CD4-positive, alpha-beta T cell treated with Interleukin-15 for 1 hour (primary cell): ENCODE measurements around the gene CAPZB.

Source experiments
- DNase-seq: peaks from one replicate; pipeline ENCODE4 v3.0.0-alpha.2; 2020

CAPZB gene

DNA sequence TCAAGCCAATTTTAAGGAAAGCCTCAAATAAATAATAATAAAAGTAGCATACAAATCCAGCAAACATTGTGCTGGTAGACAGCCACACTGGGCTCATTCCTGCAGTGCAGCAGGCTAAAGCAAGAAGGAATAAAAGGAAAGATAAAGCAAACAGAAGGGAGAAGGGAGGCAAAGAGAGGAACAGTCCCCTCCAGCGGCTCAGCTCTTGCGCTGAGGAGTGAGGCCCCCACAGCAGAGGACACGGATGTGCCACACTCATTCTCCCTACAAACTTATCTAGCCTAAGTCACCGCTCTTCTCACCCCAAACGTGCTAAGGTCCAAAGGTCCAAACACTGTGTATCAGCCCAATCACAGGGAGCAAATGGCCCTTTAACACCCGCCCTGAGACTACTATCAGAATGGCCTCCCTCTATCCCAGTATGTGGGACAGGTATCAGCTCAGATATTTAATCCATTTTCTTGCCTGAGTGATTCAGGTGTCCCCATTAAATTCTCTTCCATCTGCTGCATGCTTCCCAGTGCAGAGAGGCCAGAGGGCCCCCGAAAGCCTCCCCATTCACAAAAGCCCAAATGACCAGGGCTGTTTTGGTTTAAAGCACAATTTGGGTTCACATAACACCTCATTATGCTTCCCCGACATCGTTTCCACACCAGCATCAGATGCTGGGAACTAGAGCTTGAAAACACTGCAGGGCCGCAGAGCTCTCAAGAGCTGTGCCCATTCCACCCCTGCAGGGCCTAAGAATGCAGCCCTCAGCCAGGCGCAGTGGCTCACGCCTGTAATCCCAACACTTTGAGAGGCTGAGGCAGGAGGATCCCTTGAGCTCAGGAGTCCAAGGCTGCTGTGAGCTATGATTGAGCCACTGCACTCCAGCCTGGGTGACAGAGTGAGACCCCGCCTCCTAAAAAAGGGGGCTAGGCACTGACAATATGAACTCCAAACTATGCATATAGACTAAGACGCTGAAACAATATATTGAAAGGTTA, 17.8 kb downstream of the CAPZB start:
- DNase-seq, result no peak

DNA sequence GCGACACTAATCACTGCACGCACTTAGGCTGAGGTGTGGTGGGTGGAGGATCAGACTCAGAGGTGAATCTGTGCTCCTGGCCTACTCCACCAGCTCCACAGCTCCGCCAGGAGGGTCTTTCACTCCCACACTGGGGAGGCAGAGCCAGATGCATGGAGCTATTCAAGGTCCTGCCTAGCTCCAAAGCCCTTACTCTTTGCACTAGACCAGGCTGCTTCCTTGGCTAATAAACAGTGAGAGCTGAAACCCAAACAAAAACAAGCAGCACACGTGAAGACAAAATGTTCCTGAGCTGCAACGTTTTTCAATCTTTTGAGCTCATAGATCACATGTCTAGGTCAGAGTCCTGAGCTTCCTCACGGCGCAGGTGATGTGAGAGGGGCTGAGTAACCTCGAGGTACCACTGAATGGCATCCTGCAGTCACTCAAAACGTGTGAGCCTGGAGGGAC, 19.2 kb downstream of the CAPZB start:
- DNase-seq, result no peak

DNA sequence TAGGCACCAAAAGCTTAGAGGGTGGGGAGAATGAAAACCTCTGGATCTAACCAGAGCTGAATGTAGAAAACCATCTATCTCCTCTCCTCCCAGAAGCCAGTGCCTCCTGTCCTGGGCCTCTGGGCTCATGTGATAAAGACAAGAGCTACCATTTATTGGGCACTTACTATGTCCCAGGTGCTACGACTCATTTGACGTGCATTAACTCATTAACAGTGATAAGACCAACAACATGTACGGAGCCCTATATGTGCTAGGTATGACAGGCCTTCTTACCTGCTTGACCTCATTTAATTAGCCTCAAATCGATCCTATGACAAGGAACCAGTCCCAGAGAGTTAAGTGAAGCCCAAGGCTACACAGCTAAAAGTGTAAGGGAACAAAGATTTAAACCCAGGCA, 19.7 kb downstream of the CAPZB start:
- DNase-seq, result no peak

DNA sequence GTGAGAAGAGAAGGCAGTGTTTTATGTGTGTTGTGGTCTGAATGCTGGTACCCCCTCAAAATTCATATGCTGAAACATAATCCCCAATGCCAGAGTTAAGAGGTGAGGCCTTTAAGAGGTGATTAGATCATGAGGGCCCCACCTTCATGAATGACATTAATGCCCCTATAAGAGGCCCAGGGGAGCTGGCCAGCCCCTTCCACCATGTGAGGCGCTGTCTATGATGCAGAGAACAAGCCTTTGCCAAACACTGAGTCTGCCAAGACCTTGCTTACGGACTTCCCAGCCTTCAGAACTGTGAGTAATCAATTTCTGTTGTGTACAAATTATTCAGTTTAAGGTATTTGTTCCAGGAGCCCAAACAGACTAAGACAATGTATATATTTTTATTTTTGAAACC, 20.2 kb downstream of the CAPZB start:
- DNase-seq, result no peak

DNA sequence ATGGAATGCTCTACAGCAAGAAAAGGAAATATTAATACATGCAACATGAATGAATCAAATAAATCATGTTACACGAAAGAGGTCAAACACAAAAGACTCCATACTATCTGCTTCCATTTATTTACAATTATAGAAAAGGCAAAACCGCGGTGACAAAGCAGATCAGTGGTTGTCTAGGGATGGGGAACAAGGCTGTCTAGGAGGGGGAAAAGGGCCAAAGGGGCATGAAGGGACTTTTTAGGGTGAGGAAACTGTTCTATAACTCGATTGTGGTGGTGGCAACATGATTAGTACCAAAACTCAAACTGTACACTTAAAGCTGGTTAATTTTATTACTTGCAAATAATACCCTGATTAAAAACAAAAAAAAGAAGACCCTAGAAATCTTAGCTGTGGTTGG, 20.6 kb downstream of the CAPZB start:
- DNase-seq, result no peak

DNA sequence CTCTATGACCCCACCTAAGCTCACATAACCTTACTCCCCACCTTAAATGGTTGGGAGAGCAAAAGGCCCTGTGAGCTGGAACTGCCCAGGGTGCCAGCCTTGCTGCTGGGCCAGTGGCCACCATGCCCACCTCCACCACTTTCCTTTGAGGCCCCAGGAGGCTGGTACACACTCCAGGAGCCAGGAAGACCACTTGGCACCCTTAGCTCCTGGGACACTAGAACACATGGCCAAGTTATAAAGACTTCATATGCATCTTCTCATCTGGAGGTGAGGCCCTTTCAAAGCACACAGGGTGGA, 21.9 kb downstream of the CAPZB start:
- no peak for DNase-seq

DNA sequence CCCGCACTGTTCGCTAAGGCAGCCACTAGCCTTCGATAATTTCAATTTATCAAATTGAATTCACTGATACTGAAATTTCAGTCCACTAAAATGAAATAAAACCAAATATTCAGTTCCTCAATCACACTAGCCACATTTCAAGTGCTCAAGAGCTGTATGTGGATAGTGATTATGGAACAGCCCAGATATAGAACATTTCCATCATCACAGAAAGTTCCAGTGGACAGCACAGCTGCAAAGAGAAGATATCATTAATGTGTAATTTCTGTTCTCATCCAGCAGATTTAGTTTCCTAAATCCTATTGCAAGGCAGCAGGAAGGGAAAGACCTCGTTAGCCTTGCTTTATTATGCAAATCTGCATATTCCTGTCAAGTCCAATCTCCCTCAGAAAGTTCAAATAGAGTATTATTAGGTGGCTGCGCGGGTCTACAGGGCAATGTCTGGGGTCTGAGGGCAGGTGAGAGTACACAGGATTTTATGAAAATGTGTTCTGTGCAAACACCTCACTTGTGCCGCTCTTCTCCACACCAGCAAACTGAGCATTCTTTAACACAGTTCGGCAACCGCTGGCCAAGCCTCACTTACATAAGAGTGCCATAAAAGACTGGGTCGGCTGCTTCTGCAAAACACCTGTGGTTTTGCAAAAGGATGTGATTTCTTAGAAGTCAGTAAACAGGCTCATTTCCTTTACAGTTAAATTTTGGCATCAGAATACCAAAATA, 22.4 kb downstream of the CAPZB start:
- DNase-seq, result peak; percentile 84

DNA sequence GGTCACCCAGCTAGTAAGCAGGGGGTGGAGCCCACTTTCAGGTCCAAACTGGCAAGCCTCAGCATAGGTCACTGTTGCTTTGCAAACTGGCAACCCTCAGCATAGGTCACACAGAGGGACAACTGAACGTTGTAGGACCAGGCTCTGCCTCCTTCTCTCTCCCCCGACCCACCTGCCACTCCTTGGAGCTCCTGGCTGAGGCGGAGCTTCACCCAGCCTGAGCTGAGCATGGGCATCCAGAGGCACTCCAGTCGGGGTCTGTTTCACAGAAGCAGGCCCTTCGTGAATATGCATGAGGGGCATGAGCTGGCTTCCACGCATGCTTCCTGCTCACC, 24.2 kb downstream of the CAPZB start:
- DNase-seq, result no peak

DNA sequence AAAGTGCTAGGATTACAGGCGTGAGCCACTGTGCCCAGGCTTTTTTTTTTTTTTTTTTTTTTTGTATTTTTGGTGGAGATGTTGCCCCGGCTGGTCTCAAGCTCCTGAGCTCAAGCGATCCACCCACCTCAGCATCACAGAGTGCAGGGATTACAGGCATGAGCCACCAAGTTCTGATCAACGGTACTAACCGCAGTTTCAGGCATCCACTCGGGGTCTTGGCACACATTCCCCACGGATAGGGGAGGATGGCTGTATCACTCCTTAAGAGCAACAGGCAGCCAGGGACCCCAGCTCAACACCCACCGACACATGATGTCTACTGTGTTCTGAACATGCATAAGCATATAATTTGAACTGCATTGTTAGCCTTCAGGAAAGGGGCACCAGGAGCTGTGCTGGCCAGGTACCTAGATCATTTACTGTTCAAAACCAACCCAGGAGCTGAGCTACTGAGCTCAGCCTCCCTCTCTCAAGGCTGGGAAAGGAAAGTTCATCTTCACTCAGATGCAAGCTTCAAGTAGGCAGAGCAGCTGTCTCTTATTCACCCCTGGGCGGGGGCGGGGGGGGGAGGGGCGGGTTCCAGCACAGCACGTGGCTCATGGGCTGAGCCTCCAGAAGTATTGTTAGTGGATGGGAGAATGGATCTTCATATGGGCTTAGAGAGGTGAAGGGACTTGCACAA, 24.7 kb downstream of the CAPZB start:
- DNase-seq, result no peak

DNA sequence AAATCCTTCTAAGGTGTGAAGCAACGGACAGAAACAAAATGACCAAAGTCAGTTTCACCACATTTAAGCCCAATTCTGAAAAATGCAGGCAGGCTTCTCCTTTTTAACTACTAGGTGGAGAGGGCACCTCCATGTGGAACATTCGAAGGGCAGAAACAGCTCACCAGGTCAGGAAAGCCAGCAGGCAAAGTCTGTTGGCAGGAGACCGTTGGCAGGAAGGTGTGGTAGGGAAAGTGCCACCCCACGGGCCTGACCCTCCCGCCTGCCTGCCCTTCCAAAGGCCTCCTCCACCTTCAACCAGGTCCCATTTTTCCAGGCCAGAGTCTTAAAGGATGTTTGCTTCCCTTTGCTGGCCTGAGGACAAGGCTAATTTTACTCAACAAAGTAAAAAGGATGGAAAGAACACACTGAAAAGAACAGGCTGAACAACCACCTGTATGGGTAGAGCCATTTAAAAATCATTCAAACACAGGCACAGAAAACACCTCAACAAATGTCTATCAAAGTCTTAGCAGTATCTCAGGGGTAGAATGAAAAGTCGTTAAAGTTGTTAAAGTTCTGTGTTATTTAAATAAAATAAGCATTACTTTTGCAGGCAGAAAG, 26.4 kb downstream of the CAPZB start:
- DNase-seq, result no peak

DNA sequence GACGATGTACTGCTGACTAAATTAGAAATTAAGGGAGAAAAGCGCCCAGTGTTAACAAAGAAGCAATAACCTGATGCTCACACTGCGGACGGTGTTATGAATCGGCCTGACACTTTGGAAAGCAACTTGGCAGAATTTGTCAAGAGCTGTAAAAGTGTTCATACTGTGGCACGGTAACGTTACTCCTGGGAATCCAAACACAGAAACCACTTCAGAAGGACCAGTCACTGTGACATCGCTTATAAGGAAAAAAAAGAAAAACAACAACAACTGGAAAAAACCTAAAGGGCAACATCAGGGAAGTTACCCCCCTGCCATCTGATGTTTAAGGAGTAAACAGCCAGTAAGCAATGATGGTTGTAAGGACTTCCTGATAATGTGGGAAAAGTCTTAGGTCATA, 27.7 kb downstream of the CAPZB start:
- DNase-seq, result no peak

DNA sequence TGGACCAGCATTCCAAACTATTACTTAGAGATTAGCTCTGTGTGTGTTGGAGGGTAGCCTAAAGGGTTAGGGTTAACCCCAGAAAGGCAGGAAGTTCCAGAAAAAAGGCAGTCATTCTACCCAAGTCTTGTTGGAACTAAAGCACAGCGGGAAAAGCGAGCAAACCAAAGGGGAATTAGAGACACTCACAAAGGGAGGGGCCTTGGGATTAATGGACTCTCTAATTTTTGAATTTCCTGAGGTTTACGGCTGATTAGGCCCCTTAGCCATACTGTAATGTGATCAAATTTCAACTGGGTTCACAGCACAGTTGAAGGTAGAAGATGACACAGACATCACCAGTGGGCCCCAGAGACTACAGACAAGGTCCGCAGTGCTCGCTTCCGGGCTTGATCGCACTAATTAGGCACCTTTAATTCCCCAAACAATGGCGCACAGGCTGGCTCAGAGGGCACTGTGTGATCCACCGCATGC, 28.3 kb downstream of the CAPZB start:
- DNase-seq, result no peak

DNA sequence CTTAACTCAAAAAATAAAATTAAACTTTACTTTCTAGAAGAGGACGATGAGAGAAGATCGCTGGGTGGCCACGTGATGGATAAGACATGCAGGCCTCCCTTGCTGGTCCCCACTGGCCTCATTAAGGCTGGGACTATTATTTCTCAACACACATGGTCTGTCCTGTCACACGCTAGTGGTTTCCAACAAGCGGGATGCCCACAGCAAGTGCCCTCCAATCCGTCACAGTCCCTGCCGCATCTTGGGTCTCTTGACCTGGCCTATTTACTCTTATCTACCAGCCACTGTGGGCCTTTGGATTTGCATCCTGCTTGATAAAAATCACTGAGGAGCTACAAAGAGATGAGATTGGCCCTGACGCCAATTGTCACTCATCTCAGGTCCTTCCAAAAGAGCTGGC, 30.0 kb downstream of the CAPZB start:
- DNase-seq, result no peak

DNA sequence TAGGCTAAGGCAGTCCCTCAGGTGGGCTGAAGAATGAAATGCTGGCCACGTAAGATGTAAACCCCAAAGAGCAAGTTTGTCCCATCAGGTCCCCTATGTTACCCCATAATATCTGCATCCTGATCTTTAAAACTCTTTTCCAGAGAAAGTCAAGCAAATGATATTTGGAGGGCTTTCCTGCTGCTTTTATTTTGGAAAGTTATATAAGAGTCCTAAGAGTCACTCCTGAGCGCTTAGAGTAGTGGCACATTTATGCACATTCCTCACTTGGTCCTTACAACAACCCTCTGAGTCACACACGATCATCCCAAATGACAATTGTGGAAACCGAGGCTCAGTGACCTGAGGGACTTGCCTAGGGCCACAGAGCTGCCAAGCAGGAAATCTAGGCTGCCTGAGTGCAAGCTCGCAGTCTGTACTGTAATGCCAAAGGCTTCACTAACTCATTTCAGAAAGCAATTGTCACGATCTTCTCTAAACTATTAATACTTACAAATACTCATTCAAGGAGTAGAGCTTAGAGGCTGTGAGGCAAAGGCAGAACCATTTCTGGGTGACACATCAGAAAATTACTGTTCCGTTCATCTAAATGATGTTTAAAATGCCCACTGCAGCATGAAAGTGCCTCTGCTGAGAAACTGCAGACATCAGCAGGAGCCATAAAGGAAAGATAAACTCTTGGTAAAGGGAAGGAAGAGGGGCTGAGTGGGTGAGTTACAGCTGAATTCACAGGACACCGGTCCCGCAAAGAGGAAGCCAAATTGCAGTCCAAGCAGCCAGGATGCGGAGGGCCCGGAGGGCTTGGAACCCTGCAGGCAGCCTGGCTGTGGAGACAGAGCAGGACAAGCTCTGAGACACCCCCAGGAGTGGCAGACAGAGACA, 30.8 kb downstream of the CAPZB start:
- DNase-seq, result no peak

DNA sequence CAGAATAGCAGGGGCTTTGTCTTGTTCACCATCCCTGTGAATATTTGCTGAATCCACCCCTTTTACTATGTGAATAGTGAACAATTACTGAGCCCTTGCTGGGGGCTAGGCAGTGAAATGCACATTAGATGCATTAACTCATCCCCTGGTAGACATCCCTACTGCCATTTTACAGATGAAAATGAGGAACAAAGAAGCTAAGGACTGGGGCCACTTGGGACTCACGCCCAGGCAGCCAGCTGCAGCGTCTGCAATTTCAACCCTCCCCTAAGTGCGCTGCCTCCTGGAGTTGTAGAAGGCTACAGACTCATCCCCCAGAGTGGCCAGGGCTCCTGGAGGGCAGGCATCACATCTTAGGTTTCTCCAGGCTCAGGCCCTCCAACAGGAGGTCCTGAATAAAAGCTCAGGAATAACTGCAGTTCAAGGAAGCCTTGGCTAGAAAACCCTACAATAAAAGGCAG, 31.6 kb downstream of the CAPZB start:
- DNase-seq, result no peak

DNA sequence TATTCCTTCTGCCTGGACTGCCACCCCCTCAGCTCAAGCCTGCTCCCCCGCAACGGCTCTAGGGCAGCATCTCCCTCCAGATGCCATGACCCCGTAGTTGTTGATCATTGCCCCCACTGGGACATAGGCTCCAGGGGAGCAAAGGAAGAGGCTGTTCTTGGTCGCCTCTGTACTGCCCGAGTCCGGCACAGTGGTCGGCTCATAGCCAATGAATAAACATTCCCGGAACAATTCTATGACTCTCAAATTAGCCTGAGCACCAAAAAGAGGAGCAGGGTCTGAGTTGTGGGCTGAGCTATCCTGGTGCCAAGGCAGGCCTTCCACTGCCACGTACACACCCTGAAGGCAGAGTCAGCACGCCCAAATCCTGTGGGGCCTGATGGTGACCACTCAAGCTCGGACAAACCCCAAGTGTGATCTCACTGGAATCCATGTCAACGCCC, 33.1 kb downstream of the CAPZB start:
- DNase-seq, result no peak

DNA sequence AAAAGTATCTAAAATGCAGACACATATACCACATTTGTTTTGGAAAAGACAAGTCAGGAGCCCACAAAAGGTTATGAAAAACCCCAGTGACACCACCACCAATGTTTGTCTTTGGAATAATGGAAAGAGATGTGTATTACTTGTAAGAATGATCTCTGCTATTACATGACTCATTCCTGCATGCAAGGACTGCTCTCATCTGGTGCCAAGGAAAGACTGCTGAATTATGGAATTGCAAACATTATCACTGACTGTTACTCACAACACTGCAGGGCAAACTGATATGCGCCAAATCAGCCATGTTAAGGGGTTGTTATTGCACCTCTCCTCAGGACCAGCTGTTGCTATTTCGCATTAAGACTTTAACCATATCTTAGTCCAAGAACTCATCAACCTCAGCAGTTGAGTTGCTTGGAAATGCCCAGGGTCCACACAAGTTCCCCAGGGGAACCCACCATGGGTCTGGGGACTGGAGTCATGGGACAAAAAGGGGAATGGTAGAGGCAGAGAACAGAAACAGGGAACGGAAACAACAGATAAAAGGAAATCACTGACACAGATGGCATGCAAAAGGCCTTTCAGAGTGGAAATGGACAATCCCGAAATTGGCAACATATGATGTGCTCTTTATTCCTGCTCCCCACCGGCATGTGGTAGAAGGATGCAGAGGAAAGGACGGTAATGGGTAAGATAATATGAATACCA, 34.4 kb downstream of the CAPZB start:
- DNase-seq, result no peak

DNA sequence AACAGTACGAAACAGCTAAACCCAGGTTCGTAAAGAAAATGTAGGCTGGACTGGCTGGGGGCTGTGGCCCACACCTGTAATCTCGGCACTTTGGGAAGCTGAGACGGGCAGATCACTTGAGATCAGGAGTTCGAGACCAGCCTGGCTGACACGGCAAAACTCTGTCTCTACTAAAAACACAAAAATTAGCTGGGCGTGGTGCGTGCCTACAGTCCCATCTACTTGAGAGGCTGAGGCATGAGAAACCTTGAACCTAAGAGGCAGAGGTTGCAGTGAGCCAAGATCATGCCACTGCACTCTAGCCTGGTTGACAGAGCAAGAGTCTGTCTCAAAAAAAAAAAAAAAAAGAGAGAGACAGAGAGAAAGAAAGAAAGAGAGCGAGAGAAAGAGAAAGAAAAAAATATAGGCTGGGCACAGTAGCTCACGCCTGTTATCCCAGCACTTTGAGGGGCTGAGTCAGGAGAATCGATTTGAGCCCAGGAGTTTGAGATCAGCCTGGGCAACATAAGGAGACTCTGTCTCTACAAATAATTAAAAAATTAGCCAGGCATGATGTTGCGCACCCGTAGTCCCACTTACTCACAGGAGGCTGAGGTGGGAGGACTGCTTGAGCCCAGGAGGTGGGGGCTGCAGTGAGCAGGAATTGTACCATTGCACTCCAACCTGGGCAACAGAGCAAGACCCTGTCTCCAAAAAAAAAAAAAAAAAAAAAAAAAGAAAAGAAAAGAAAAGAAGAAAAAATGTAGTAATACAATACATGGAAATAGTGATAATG, 35.7 kb downstream of the CAPZB start:
- DNase-seq, result no peak

DNA sequence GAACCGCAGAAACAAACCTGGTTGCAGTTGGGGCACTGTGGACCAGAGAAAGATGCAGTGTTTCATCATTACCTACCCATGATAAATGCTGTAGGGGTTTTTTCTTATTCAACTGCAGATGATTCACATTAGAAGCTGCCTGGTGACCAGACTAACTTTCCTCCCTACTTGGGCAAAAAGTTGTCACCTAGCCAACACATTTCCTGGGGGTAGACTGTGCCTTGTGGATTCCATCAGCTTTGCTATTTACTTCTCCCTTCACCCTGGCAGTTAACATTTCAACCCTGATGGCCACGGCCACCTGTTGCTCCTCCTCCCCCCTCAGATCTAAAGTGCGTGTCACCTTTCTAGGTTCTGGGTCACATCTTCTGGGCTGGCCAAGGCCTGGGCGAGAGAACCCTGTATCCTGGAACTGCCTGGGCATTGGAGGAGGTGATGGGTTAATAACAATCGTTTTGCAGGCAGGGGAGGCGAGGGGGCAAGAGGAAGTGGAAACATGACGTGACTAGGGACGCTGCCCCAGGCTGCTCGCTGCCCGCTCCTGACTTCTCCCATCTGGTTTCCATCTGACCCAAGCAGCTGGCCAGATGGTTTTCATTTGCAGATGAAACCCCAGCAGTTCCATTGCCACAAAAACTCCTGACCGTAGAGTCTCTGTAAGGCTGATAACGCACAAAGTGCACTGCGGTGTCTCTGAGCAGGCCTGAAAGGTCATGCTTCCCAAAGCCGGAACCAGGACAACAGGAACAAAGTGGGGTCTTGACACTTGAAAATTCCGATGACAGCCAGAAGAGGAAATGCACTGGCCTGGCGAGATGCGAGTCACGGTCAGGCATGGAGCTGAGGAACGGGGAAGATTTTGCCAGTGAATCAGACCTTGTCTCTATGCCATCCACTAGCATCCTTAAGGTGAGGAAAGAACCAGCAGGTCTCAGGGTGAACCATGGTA, 36.6 kb downstream of the CAPZB start:
- DNase-seq, result no peak
